Astrocyte (in vitro differentiated cells and primary cell): Measurements from ENCODE around the gene ERAP2. TPM values are rescaled to one million over a fixed set of nuclear protein-coding genes. Genes with fewer than 3 reads are reported as not detected.

ENCODE experiments used
- DNase-seq: peaks from one replicate; pipeline ENCODE4 v3.0.0-alpha.2; 2010; ENCODE audit warnings: low read depth
- FAIRE-seq: peaks from 2 replicates; lab custom pipeline; 2011; peaks lifted over from hg19 to GRCh38; lab: Jason Lieb, UNC
- H2AFZ ChIP-seq: 2 replicates; pipeline ENCODE4 v1.6.0; 2012; ENCODE audit warnings: low read depth, low read length, inconsistent platforms
- H3K27ac ChIP-seq: 2 replicates; pipeline ENCODE4 v1.5.1; 2011; ENCODE audit warnings: low read depth, low read length, inconsistent platforms
- H3K27me3 ChIP-seq: 2 replicates; pipeline ENCODE4 v1.6.0; 2011; ENCODE audit warnings: low read length, inconsistent platforms; ENCODE audit not compliant: insufficient read depth
- H3K36me3 ChIP-seq: 2 replicates; pipeline ENCODE4 v1.5.1; 2011; ENCODE audit warnings: low read length, inconsistent platforms; ENCODE audit not compliant: insufficient read depth
- H3K4me1 ChIP-seq: 2 replicates; pipeline ENCODE4 v1.5.1; 2011; ENCODE audit warnings: low read length, inconsistent platforms; ENCODE audit not compliant: insufficient read depth
- H3K4me2 ChIP-seq: 2 replicates; pipeline ENCODE4 v1.6.0; 2012; ENCODE audit warnings: low read length, inconsistent platforms
- H3K4me3 ChIP-seq: 2 replicates; pipeline ENCODE4 v1.5.1; 2011; ENCODE audit warnings: low read depth, mild to moderate bottlenecking, low read length, inconsistent platforms; ENCODE audit not compliant: insufficient read depth
- H3K79me2 ChIP-seq: 2 replicates; pipeline ENCODE4 v1.6.0; 2012; ENCODE audit warnings: mild to moderate bottlenecking, low read length, inconsistent platforms; ENCODE audit not compliant: insufficient read depth
- H3K9ac ChIP-seq: 2 replicates; pipeline ENCODE4 v1.6.0; 2012; ENCODE audit warnings: mild to moderate bottlenecking, low read length, inconsistent platforms
- H3K9me3 ChIP-seq: 2 replicates; pipeline ENCODE4 v1.5.1; 2012; ENCODE audit warnings: low read depth, mild to moderate bottlenecking, low read length, inconsistent platforms; ENCODE audit not compliant: insufficient read depth
- H4K20me1 ChIP-seq: 2 replicates; pipeline ENCODE4 v1.6.0; 2012; ENCODE audit warnings: low read length, inconsistent platforms; ENCODE audit not compliant: insufficient read depth
- H3K27ac Mint-ChIP-seq: one replicate; pipeline ENCODE4 v1.8.0; 2021; ENCODE audit warnings: mild to moderate bottlenecking, mixed read lengths; ENCODE audit not compliant: unreplicated experiment
- H3K27me3 Mint-ChIP-seq: one replicate; pipeline ENCODE4 v1.8.0; 2021; ENCODE audit warnings: low read depth, mixed read lengths; ENCODE audit not compliant: unreplicated experiment
- H3K36me3 Mint-ChIP-seq: one replicate; pipeline ENCODE4 v1.8.0; 2021; ENCODE audit warnings: low read depth, mixed read lengths; ENCODE audit not compliant: unreplicated experiment
- H3K4me1 Mint-ChIP-seq: one replicate; pipeline ENCODE4 v1.8.0; 2021; ENCODE audit warnings: low read depth, mixed read lengths; ENCODE audit not compliant: unreplicated experiment
- H3K4me3 Mint-ChIP-seq: one replicate; pipeline ENCODE4 v1.8.0; 2021; ENCODE audit warnings: mild to moderate bottlenecking, moderate library complexity, mixed read lengths; ENCODE audit not compliant: unreplicated experiment
- H3K9me3 Mint-ChIP-seq: one replicate; pipeline ENCODE4 v1.8.0; 2021; ENCODE audit warnings: mild to moderate bottlenecking, mixed read lengths; ENCODE audit not compliant: unreplicated experiment
- EZH2 ChIP-seq: IDR thresholded peaks from 2 replicates; pipeline ENCODE4 v1.6.1; 2012; ENCODE audit warnings: mild to moderate bottlenecking, low read length, inconsistent platforms; ENCODE audit not compliant: insufficient read depth
- total RNA-seq: library from RNA; stranded (reverse); gene quantifications from 2 replicates; pipeline ENCODE4 v1.2.1, GENCODE V29; 2021
- TF ChIP-seq, protein P1 (sequence below): IDR thresholded peaks from 2 replicates; pipeline ENCODE4 v1.5.1; 2011; ENCODE audit warnings: low read depth, mild to moderate bottlenecking, inconsistent platforms, low read length, moderate library complexity; ENCODE audit not compliant: insufficient read depth

ERAP2 gene
- total RNA-seq, 1 donor from 2014 or later = 2.5 TPM

DNA sequence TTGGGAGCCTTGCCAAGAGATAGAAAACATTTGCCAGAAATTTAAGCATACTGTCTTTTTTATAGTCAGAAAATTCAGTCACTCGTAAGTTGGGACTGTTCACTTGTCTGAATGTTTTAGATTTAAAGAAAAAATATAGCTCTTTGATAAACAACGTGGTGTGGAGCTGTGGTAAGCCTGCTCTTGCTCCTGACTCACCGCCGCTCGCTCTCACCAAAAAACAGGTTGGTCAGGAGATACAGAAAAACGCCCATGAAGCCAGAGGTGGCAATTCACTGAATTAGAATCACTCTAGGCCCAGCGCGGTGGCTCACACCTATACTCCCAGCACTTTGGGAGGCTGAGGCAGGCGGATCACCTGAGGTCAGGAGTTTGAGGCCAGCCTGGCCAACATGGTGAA, 65.8 kb downstream of the ERAP2 start:
- H3K36me3 ChIP-seq = no peaks in the 10 kb centered on the region
- no peak overlapping the region for H3K4me2 ChIP-seq

DNA sequence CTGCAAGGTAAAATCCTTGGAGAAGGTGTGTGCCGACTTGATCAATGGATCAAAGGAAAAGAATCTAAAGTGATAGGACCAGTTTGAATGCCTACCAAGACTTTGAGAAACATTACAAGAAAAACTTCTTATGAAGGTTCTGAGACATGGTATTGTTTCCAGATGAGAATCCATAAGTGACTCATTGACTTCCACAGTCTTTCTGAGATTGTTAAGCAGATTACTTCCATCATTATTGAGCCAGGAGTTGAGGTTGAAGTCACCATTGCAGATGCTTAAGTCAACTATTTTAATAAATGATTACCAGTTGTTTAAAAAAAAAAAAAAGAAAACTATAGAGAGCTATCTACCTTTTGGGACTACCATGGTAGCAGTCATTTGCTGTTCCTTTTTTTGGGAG, 66.6 kb downstream of the ERAP2 start:
- peak; percentile 50 for DNase-seq
- Histone ChIP-seq H3K4me3 (no peak overlapping the region), H3K36me3 (no peaks in the 10 kb centered on the region), H3K27me3 (no peaks in the 10 kb centered on the region), H3K4me1 (no peaks in the 10 kb centered on the region), H4K20me1 (peaks cover 36% of the 10 kb centered on the region), H3K4me2 (no peak overlapping the region), H3K27ac (no peak overlapping the region), H3K9me3 (no peaks in the 10 kb centered on the region), H3K79me2 (peaks cover 75% of the 10 kb centered on the region), H2AFZ (no peak overlapping the region), H3K9ac (no peak overlapping the region)
- peaks cover 5% of the 10 kb centered on the region for H3K36me3 Mint-ChIP-seq
- TF ChIP-seq EZH2 = no peak
- TF ChIP-seq, protein P1, sequence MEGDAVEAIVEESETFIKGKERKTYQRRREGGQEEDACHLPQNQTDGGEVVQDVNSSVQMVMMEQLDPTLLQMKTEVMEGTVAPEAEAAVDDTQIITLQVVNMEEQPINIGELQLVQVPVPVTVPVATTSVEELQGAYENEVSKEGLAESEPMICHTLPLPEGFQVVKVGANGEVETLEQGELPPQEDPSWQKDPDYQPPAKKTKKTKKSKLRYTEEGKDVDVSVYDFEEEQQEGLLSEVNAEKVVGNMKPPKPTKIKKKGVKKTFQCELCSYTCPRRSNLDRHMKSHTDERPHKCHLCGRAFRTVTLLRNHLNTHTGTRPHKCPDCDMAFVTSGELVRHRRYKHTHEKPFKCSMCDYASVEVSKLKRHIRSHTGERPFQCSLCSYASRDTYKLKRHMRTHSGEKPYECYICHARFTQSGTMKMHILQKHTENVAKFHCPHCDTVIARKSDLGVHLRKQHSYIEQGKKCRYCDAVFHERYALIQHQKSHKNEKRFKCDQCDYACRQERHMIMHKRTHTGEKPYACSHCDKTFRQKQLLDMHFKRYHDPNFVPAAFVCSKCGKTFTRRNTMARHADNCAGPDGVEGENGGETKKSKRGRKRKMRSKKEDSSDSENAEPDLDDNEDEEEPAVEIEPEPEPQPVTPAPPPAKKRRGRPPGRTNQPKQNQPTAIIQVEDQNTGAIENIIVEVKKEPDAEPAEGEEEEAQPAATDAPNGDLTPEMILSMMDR = no peak
- no peaks in the 10 kb centered on the region for H3K27me3 Mint-ChIP-seq
- no peak overlapping the region for H3K4me3 Mint-ChIP-seq
- peaks cover 19% of the 10 kb centered on the region for H3K4me1 Mint-ChIP-seq
- peak; percentile 32 for FAIRE-seq
- no peak overlapping the region for H3K27ac Mint-ChIP-seq
- no peaks in the 10 kb centered on the region for H3K9me3 Mint-ChIP-seq

More for the DNA sequence above, 65.8 kb downstream of the ERAP2 start:
- Histone ChIP-seq H3K9ac (no peak overlapping the region), H3K27ac (no peak overlapping the region), H2AFZ (no peak overlapping the region), H3K4me3 (no peak overlapping the region), H3K27me3 (no peaks in the 10 kb centered on the region), H4K20me1 (peaks cover 44% of the 10 kb centered on the region), H3K79me2 (peaks cover 81% of the 10 kb centered on the region), H3K4me1 (peaks cover 5% of the 10 kb centered on the region), H3K9me3 (no peaks in the 10 kb centered on the region)
- Mint-ChIP-seq H3K4me3 (no peak overlapping the region), H3K27me3 (no peaks in the 10 kb centered on the region), H3K36me3 (peaks cover 5% of the 10 kb centered on the region), H3K4me1 (peaks cover 21% of the 10 kb centered on the region), H3K27ac (no peak overlapping the region), H3K9me3 (no peaks in the 10 kb centered on the region)
- DNase-seq (no peak), FAIRE-seq (no peak)
- no peak for TF ChIP-seq EZH2
- TF ChIP-seq, protein P1 = no peak

DNA sequence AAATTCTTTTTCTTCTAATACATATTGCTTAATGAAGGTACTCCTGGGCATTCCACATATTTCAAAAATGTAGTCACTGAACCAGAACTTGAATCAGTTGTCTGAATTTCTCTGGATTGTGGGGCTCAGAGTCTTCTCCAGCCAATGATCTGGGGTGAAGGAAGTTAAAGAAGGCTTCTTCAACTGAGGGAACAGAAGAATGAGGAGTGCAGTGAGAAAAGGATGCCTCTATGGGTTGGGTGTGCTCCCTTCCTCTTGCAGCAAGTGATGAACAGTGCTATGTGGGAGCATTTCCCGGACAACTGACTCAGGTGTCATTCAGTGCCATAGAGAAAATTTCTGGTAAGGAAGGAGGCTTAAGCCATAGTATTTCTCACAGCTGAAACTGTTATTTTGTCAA, 67.5 kb downstream of the ERAP2 start:
- Mint-ChIP-seq H3K4me1 (peaks cover 14% of the 10 kb centered on the region), H3K4me3 (no peak overlapping the region), H3K27ac (no peak overlapping the region), H3K27me3 (no peaks in the 10 kb centered on the region), H3K9me3 (no peaks in the 10 kb centered on the region), H3K36me3 (peaks cover 5% of the 10 kb centered on the region)
- Histone ChIP-seq H3K9me3 (no peaks in the 10 kb centered on the region), H3K9ac (no peak overlapping the region), H3K27me3 (no peaks in the 10 kb centered on the region), H3K4me1 (no peaks in the 10 kb centered on the region), H3K4me3 (no peak overlapping the region), H2AFZ (no peak overlapping the region), H3K79me2 (peaks cover 74% of the 10 kb centered on the region), H3K36me3 (no peaks in the 10 kb centered on the region), H4K20me1 (peaks cover 28% of the 10 kb centered on the region), H3K4me2 (no peak overlapping the region), H3K27ac (no peak overlapping the region)
- FAIRE-seq (peak; percentile 5), DNase-seq (no peak)
- TF ChIP-seq EZH2 = no peak
- TF ChIP-seq, protein P1 = no peak
